Measurements from ENCODE around the gene VAV1.

GRCh38 chr19:6888967-6889366, 116.5 kb downstream of the VAV1 start:
- TF ChIP-seq ZNF114 (tag by site-specific recombination; IDR thresholded peaks at IDR 0.05) (no peak), ZNF311 (tag by site-specific recombination; IDR thresholded peaks at IDR 0.05; ENCODE audit: borderline replicate concordance) (peak; percentile 48; the same call in 1 of the 2 replicates), ZNF324 (tag by site-specific recombination; IDR thresholded peaks at IDR 0.05) (no peak), CTCF (tag by site-specific recombination; IDR thresholded peaks at IDR 0.05) (no peak), ZSCAN18 (tag by site-specific recombination; IDR thresholded peaks at IDR 0.05) (no peak), GLI4 (tag by site-specific recombination; IDR thresholded peaks at IDR 0.05) (no peak), MYNN (tag by site-specific recombination; IDR thresholded peaks at IDR 0.05; ENCODE audit: borderline replicate concordance) (no peak)

Data from HEK293 (cell line).